Smooth muscle cell (in vitro differentiated cells): ENCODE measurements around the gene LMAN2. TPM values are rescaled to one million over a fixed set of nuclear protein-coding genes. Genes with fewer than 3 reads are reported as not detected.

Experiments
- DNase-seq: peaks from one replicate; lab custom pipeline; 2025; ENCODE audit not compliant: unreplicated experiment; lab: John Stamatoyannopoulos, UW
- H2AFZ ChIP-seq: fragments of 200-600 bp; sonication (generic); 2 replicates; pipeline ENCODE4 v1.6.0; 2016; ENCODE audit warnings: antibody characterized with exemption, low read depth, mild to moderate bottlenecking
- H3F3A ChIP-seq: fragments of 200-600 bp; sonication (generic); 2 replicates; pipeline ENCODE4 v1.6.0; 2017; ENCODE audit warnings: antibody characterized with exemption, low read depth
- H3K27ac ChIP-seq: fragments of 200-600 bp; sonication (generic); 2 replicates; pipeline ENCODE4 v1.5.1; 2016; ENCODE audit warnings: low read depth, mild to moderate bottlenecking
- H3K27me3 ChIP-seq: fragments of 200-600 bp; sonication (generic); 2 replicates; pipeline ENCODE4 v1.6.1; 2016; ENCODE audit warnings: low read depth, mild to moderate bottlenecking
- H3K36me3 ChIP-seq: fragments of 200-600 bp; sonication (generic); 2 replicates; pipeline ENCODE4 v1.5.1; 2016; ENCODE audit warnings: low read depth
- H3K4me1 ChIP-seq: fragments of 200-600 bp; sonication (generic); 2 replicates; pipeline ENCODE4 v1.5.1; 2016; ENCODE audit warnings: low read depth
- H3K4me2 ChIP-seq: fragments of 200-600 bp; sonication (generic); 2 replicates; pipeline ENCODE4 v1.6.0; 2016; ENCODE audit warnings: mild to moderate bottlenecking
- H3K4me3 ChIP-seq: fragments of 200-600 bp; sonication (generic); 2 replicates; pipeline ENCODE4 v1.5.1; 2016; ENCODE audit warnings: mild to moderate bottlenecking
- H3K79me2 ChIP-seq: fragments of 200-600 bp; sonication (generic); 2 replicates; pipeline ENCODE4 v1.6.0; 2016; ENCODE audit warnings: low read depth, mild to moderate bottlenecking
- H3K9ac ChIP-seq: fragments of 200-600 bp; sonication (generic); 2 replicates; pipeline ENCODE4 v1.6.0; 2016; ENCODE audit warnings: low read depth
- H3K9me3 ChIP-seq: fragments of 200-600 bp; sonication (generic); replicated peaks from 2 replicates; pipeline ENCODE4 v1.5.1; 2016; ENCODE audit warnings: low read depth
- H4K20me1 ChIP-seq: fragments of 200-600 bp; sonication (generic); 2 replicates; pipeline ENCODE4 v1.6.0; 2016; ENCODE audit warnings: low read depth
- WGBS: methylation state at CpG from one replicate; pipeline ENCODE4 v1.1.7; 2016; ENCODE audit warnings: low lambda C conversion rate; 5-methylcytosine and 5-hydroxymethylcytosine counted together
- polyA plus RNA-seq: library from polyadenylated mRNA; unstranded; fragments of >200 nt; fragmentation: Nextera tagmentation; extraction: Ambion mirVana; gene quantifications from 2 replicates; pipeline ENCODE4 v1.2.1, GENCODE V29; 2016
- total RNA-seq: library from RNA; depleted of rRNA; stranded (reverse); fragments of >200 nt; gene quantifications from 2 replicates; pipeline ENCODE4 v1.2.3, GENCODE V29; 2014
- TF ChIP-seq, protein P1 (sequence below): fragments of 200-600 bp; sonication (generic); IDR thresholded peaks from 2 replicates; pipeline ENCODE4 v1.5.1; 2017; ENCODE audit warnings: borderline replicate concordance, mild to moderate bottlenecking, antibody characterized with exemption; ENCODE audit not compliant: insufficient read depth, poor library complexity, severe bottlenecking

The LMAN2 gene
- total and polyA plus RNA-seq, 2 experiments from 2014 or later, result 241 to 253 TPM

- 41% methylated on average over 24 of the region's 24 CpGs for WGBS
- DNase-seq, result no peak
- Histone ChIP-seq H3K9ac (peak overlapping the region; percentile 97), H3K36me3 (no peaks in the 10 kb centered on the region), H3K27me3 (no peaks in the 10 kb centered on the region), H2AFZ (no peak overlapping the region), H3K9me3 (no peaks in the 10 kb centered on the region), H3K4me3 (peak overlapping the region; percentile 100), H3K27ac (peak overlapping the region; percentile 96), H3F3A (peaks cover 35% of the 10 kb centered on the region), H3K4me1 (peaks cover 12% of the 10 kb centered on the region), H3K79me2 (peaks cover 30% of the 10 kb centered on the region), H3K4me2 (peak overlapping the region; percentile 100), H4K20me1 (peaks cover 21% of the 10 kb centered on the region)
- TF ChIP-seq, protein P1, sequence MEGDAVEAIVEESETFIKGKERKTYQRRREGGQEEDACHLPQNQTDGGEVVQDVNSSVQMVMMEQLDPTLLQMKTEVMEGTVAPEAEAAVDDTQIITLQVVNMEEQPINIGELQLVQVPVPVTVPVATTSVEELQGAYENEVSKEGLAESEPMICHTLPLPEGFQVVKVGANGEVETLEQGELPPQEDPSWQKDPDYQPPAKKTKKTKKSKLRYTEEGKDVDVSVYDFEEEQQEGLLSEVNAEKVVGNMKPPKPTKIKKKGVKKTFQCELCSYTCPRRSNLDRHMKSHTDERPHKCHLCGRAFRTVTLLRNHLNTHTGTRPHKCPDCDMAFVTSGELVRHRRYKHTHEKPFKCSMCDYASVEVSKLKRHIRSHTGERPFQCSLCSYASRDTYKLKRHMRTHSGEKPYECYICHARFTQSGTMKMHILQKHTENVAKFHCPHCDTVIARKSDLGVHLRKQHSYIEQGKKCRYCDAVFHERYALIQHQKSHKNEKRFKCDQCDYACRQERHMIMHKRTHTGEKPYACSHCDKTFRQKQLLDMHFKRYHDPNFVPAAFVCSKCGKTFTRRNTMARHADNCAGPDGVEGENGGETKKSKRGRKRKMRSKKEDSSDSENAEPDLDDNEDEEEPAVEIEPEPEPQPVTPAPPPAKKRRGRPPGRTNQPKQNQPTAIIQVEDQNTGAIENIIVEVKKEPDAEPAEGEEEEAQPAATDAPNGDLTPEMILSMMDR, result no peak
Observed at GRCh38 chr5:177302354-177303110, 48.9 kb downstream of the LMAN2 start.

DNA sequence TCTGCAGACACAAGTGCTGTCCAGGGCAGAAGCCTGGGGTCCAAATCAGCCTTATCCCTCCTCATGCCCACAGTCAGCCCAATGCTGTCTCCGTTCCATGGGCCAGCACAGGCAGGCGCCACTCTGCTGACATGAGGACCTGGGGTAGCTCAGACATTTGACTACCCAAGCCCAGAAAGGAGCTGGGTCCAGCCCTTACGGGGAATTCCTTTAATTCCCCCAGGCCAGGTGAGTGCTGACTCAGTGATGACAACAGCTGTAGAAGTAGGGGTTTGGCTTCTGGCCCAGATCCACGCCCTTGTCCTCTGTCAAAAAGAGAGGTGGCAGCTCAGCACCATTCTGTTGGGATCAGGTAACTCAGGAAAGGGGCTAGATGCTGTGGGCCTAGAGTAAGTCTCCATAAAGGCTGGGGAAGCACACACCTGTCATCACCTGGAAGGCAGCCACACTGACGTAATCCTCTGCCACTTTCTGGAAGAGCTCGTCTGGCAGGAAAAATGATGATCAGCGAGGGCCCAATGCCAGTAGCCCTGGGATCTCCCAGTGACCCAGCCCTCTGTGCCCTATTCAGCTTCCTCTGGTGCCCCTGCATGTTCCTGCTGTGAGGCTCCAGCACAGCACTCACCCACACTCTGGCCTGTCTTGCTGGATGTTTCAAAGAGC is 49.8 kb downstream of the LMAN2 start:
- peak overlapping the region; percentile 96 for H3K27ac ChIP-seq
- no peak overlapping the region for H2AFZ ChIP-seq
- H3K4me2 ChIP-seq, result peak overlapping the region; percentile 100
- peak overlapping the region; percentile 100 for H3K4me3 ChIP-seq
- no peaks in the 10 kb centered on the region for H3K27me3 ChIP-seq
- H4K20me1 ChIP-seq, result peaks cover 29% of the 10 kb centered on the region
- peaks cover 36% of the 10 kb centered on the region for H3F3A ChIP-seq
- WGBS, result 72% methylated on average over 7 of the region's 7 CpGs
- H3K9me3 ChIP-seq, result no peaks in the 10 kb centered on the region
- DNase-seq, result no peak
- peak overlapping the region; percentile 97 for H3K9ac ChIP-seq
- H3K4me1 ChIP-seq, result peaks cover 12% of the 10 kb centered on the region
- H3K79me2 ChIP-seq, result peaks cover 30% of the 10 kb centered on the region
- TF ChIP-seq, protein P1, result no peak
- H3K36me3 ChIP-seq, result no peaks in the 10 kb centered on the region

DNA sequence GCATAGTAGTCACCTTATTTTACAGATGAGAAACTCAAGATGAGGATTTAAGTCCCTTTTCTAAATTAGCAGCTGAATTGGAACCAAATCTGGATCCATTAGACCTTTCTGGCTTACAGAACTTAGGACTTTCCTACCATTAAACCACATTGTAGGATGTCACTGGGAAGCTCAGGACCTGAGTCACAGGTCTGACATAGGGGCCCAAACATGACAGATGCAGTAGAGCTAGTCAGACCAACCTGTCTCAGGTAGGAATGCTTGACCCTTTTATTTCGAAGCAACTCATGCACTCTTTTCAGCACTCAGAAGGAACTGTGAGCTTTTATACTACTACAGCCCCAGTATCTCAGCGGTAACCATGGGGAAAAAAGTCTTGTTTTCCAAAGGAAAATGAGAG is 50.5 kb downstream of the LMAN2 start:
- WGBS, result 79% methylated on average over 2 of the region's 2 CpGs
- peaks cover 12% of the 10 kb centered on the region for H3K4me1 ChIP-seq
- peak overlapping the region; percentile 97 for H3K9ac ChIP-seq
- no peak overlapping the region for H2AFZ ChIP-seq
- no peaks in the 10 kb centered on the region for H3K27me3 ChIP-seq
- peaks cover 30% of the 10 kb centered on the region for H3K79me2 ChIP-seq
- H3K36me3 ChIP-seq, result no peaks in the 10 kb centered on the region
- no peaks in the 10 kb centered on the region for H3K9me3 ChIP-seq
- peaks cover 29% of the 10 kb centered on the region for H4K20me1 ChIP-seq
- H3K27ac ChIP-seq, result peak overlapping the region; percentile 96
- H3F3A ChIP-seq, result peaks cover 36% of the 10 kb centered on the region
- TF ChIP-seq, protein P1, result no peak
- DNase-seq, result no peak
- peak overlapping the region; percentile 16 for H3K4me2 ChIP-seq
- H3K4me3 ChIP-seq, result no peak overlapping the region
